Erythroblast (primary cell): ENCODE measurements around the gene GLCE.

Experiments
- GATA1 ChIP-seq: IDR thresholded peaks from 2 replicates; pipeline ENCODE4 v1.6.1; 2011; ENCODE audit warnings: low read depth, mild to moderate bottlenecking, control low read depth, low read length, moderate library complexity
- POLR2A ChIP-seq: IDR thresholded peaks from 2 replicates; pipeline ENCODE4 v1.6.1; 2011; ENCODE audit warnings: mild to moderate bottlenecking, low read length

- no peak for TF ChIP-seq POLR2A
- TF ChIP-seq GATA1, result no peak
Observed at GRCh38 chr15:69234676-69235075, 74.2 kb downstream of the GLCE start.
